ENCODE results near the gene PSEN1.
A peak's percentile ranks its signal among the peaks of the same experiment; 100 is the strongest.
"Not testable (repeated sequence)": the region's sequence is repeated elsewhere in the genome, so short reads cannot be mapped to it uniquely, and the experiment has no call there.

PSEN1 gene

DNA sequence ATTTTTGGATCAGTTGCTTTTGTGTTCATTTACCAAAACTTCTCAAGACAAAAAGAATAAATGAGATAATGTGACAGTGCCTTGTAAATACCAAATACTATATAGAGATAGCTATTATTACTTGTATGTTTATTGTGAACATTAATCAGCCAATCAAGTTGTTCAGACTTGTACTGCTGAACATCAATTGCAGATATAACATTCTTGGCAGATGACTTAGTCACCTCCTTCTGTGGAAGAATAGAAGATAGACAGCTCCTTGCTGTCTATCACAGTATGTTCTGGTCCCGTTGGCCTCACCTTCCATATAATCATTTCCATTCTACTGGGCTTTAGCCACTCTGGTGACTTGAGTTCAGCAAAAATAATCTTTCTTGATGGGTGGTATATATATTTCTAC lies 30.1 kb downstream of the PSEN1 start:
- DNase-seq (ENCODE audit: low read depth) = no peak

DNA sequence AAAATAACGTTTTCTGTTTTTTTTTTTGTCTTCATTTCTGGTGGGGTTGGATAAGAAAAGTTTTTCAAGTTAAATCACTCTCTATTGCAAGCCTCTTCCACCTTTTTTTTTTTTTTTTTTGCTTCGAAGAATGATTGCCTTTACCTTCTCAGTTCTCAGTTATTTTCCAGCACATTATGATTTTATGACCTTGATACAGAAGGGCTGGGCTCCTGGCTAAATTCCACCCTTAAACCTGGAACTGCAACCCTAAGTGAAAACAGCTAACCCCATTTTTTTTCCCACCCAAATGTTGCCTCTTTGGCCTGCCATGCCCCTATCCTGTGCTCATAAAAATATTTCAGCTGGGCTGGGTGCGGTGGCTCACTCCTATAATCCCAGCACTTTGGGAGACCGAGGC lies 31.4 kb downstream of the PSEN1 start:
- DNase-seq (ENCODE audit: low read depth) = no peak

GRCh38 chr14:73168274-73168673 lies 32.0 kb downstream of the PSEN1 start:
- no peak for DNase-seq (ENCODE audit: low read depth)

GRCh38 chr14:73168691-73169090 lies 32.4 kb downstream of the PSEN1 start:
- no peak for DNase-seq (ENCODE audit: low read depth)

GRCh38 chr14:73169855-73170254 lies 33.5 kb downstream of the PSEN1 start:
- not testable (repeated sequence) for DNase-seq (ENCODE audit: low read depth)

GRCh38 chr14:73170686-73171085 lies 34.4 kb downstream of the PSEN1 start:
- DNase-seq (ENCODE audit: low read depth) = no peak

- DNase-seq (ENCODE audit: low read depth) = no peak
Observed at GRCh38 chr14:73172500-73172899, 36.2 kb downstream of the PSEN1 start.

GRCh38 chr14:73173092-73173735 lies 36.9 kb downstream of the PSEN1 start:
- no peak for DNase-seq (ENCODE audit: low read depth)

DNA sequence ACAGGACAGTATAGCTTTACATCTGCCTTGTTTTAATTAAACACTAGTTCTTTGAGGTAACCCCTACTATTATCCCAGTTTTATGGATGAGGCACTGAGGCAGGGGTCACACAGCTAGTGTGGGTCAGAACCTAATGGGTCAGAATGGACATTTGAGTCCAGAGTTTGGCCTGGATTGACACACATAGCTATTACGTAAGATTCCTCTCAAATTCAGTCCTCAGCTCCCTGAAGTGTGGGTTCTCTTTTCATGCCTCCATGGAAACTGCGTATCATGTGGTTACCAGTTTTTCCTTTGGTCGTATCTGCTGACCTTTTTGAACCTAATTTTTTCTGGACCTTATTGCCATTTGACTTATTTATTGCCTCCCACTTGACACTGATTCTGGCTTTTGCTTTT lies 40.4 kb downstream of the PSEN1 start:
- no peak for DNase-seq (ENCODE audit: low read depth)

GRCh38 chr14:73180385-73180805 lies 44.1 kb downstream of the PSEN1 start:
- peak; percentile 28 for DNase-seq (ENCODE audit: low read depth)

DNA sequence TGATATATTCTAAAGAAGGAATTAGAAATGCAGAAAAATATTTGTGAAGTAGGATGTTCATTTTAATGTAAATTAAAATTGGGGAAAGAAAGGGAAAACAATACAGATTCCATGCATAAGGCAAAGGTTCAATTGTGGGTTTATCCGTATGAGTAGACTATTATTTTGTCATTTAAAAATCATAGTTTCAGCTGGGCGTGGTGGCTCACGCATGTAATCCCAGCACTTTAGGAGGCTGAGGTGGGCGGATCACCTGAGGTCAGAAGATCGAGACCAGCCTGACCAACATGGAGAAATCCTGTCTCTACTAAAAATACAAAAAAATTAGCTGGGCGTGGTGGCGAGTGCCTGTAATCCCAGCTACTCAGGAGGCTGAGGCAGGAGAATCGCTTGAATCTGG lies 44.7 kb downstream of the PSEN1 start:
- DNase-seq (ENCODE audit: low read depth) = not testable (repeated sequence)

DNA sequence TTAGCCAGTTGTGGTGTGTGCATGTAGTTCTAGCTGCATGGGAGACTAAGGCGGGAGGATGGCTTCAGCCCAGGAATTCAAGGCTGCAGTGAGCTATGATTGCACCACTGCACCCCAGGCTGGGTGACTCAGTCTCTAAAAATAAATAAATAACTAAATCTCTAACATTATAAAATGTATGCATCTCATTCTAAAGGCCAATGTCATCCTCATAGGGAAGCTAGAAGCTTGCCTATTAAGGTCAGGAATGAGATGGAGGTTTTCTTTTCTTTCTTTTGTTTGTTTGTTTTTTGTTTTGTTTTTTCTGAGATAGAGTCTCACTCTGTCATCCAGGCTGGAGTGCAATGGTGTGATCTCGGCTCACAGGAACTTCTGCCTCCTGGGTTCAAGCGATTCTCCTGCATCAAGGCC lies 52.2 kb downstream of the PSEN1 start:
- DNase-seq (ENCODE audit: low read depth) = peak; percentile 28

- no peak for DNase-seq (ENCODE audit: low read depth)
Observed at GRCh38 chr14:73189651-73190050, 53.3 kb downstream of the PSEN1 start.

- no peak for DNase-seq (ENCODE audit: low read depth)
Observed at GRCh38 chr14:73191441-73191840, 55.1 kb downstream of the PSEN1 start.

- not testable (repeated sequence) for DNase-seq (ENCODE audit: low read depth)
Observed at GRCh38 chr14:73194306-73194705, 58.0 kb downstream of the PSEN1 start.

GRCh38 chr14:73198253-73198652 lies 61.9 kb downstream of the PSEN1 start:
- DNase-seq (ENCODE audit: low read depth) = no peak

GRCh38 chr14:73203527-73203926 lies 67.2 kb downstream of the PSEN1 start:
- DNase-seq (ENCODE audit: low read depth) = no peak

DNA sequence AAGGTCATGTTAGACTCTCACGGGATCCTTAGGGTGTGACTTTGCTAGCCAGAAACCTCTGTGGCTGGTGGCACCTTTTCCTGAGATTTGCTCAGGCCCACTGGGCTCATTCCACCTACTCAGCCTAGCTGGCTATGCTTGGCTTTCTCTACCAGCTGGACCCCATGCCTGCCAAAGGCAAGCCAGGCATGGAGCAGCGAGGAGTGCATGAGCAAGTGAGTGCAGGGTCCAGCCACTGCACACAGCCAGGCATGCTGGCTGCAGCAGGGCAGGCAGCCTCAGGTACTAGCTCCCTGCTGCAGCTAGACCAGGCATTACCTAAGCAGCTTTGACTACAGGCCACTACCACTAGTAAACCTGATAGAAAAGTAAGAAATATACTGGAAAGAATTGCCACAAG lies 71.3 kb downstream of the PSEN1 start:
- no peak for DNase-seq (ENCODE audit: low read depth)

GRCh38 chr14:73208390-73208789 lies 72.1 kb downstream of the PSEN1 start:
- DNase-seq (ENCODE audit: low read depth) = no peak

GRCh38 chr14:73208846-73209245 lies 72.5 kb downstream of the PSEN1 start:
- DNase-seq (ENCODE audit: low read depth) = no peak

- peak; percentile 27 for DNase-seq (ENCODE audit: low read depth)
Observed at GRCh38 chr14:73209953-73210352, 73.6 kb downstream of the PSEN1 start.

- DNase-seq (ENCODE audit: low read depth) = no peak
Observed at GRCh38 chr14:73211251-73212040, 75.1 kb downstream of the PSEN1 start.

DNA sequence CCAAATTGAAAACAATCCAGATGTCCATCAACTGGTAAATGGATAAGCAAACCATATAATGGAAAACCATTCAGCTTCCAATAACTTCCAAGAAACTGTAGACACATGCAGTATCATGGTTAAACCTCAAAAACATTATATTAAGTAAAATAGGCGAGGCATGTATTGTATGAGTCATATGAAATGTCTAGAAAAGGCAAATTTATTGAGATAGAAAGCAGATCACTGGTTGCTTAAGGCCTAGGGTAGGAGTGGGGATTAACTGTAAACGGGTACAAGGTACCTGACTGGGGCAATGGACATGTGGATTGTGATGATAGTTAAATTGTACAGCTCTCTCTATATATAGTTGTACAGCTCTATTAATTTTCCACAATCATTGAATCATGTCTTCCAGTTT lies 79.7 kb downstream of the PSEN1 start:
- no peak for DNase-seq (ENCODE audit: low read depth)

GRCh38 chr14:73217411-73217810 lies 81.1 kb downstream of the PSEN1 start:
- DNase-seq (ENCODE audit: low read depth) = no peak

All from non-pigmented ciliary epithelial cell (primary cell).